Ascending aorta (tissue), 2 donors: Measurements from ENCODE around the gene TBX10. TPM values are rescaled to one million over a fixed set of nuclear protein-coding genes. Genes with fewer than 3 reads are reported as not detected.
"Not testable (repeated sequence)": the region's sequence is repeated elsewhere in the genome, so short reads cannot be mapped to it uniquely, and the experiment has no call there.

Experiments used
- DNase-seq, 2 donors: peaks; one replicate each; pipeline ENCODE4 v3.0.0-alpha.2; 2019; ENCODE audit warnings: low spot score in 2 of 2
- H3K27ac ChIP-seq, 2 donors: fragments of 200-600 bp; sonication (generic); one replicate each; pipeline ENCODE4 v1.5.1; 2016 to 2017; ENCODE audit warnings: mild to moderate bottlenecking in 1 of 2
- H3K27me3 ChIP-seq: fragments of 200-600 bp; sonication (generic); one replicate; pipeline ENCODE4 v1.5.1; 2017
- H3K36me3 ChIP-seq, 2 donors: fragments of 200-600 bp; sonication (generic); one replicate each; pipeline ENCODE4 v1.5.1; 2016
- H3K4me1 ChIP-seq, 2 donors: fragments of 200-600 bp; sonication (generic); one replicate each; pipeline ENCODE4 v1.5.1; 2016 to 2017; ENCODE audit warnings: mild to moderate bottlenecking in 1 of 2
- H3K4me3 ChIP-seq, 2 donors: fragments of 200-600 bp; sonication (generic); one replicate each; pipeline ENCODE4 v1.5.1; 2016 to 2017; ENCODE audit warnings: mild to moderate bottlenecking in 1 of 2
- H3K9me3 ChIP-seq, 2 donors: fragments of 200-600 bp; sonication (generic); one replicate each; pipeline ENCODE4 v1.5.1; 2016
- CTCF ChIP-seq, 3 experiments: fragments of 200-600 bp in 2 of 3; fragments of 450-650 bp in 1 of 3; sonication (generic) in 2 of 3; IDR thresholded peaks; one replicate each; pipeline ENCODE4 v1.5.1; 2016 to 2019; ENCODE audit warnings: antibody characterized with exemption in 3 of 3, mild to moderate bottlenecking in 1 of 3, moderate library complexity in 1 of 3
- intact Hi-C: fragments of 100-400 bp; cut with DNase I; formaldehyde crosslinking; loops from one replicate; pipeline ENCODE4 v1.15.1; 2023
- total RNA-seq: library from RNA; depleted of rRNA; stranded (reverse); fragments of >200 nt; gene quantifications from one replicate; pipeline ENCODE4 v1.1.0, GENCODE V29; 2016

The TBX10 gene
- total RNA-seq, 1 donor from 2014 or later, result not detected

GRCh38 chr11:67606093-67606491, 33.5 kb downstream of the TBX10 start:
- Histone ChIP-seq H3K36me3 (peaks cover 16 to 25% of the 10 kb centered on the region in 2 donors), H3K27me3 (no peaks in the 10 kb centered on the region), H3K4me3 (peak overlapping the region; percentile 96 to 99), H3K4me1 (peaks cover 7 to 22% of the 10 kb centered on the region in 2 donors), H3K27ac (peak overlapping the region; percentile 66 to 68), H3K9me3 (no peaks in the 10 kb centered on the region)
- DNase-seq, result no peak
- intact Hi-C loops, result loop anchor here (1.0 kb wide), 3 partner anchors 22 to 34 kb away; no protein-coding TSS in a partner anchor
- no peak for TF ChIP-seq CTCF (IDR thresholded peaks at IDR 0.05)

- Histone ChIP-seq H3K27ac (peak overlapping the region in 1 of 2 donors; percentile 68), H3K27me3 (no peaks in the 10 kb centered on the region), H3K36me3 (peaks cover 9 to 18% of the 10 kb centered on the region in 2 donors), H3K4me3 (no peak overlapping the region), H3K4me1 (peaks cover 7 to 22% of the 10 kb centered on the region in 2 donors), H3K9me3 (no peaks in the 10 kb centered on the region)
- intact Hi-C loops, result loop anchor here (1.0 kb wide), 3 partner anchors 21 to 33 kb away; no protein-coding TSS in a partner anchor
- TF ChIP-seq CTCF (IDR thresholded peaks at IDR 0.05), result no peak
- no peak for DNase-seq
Observed at GRCh38 chr11:67605231-67606011, 34.1 kb downstream of the TBX10 start.

- Histone ChIP-seq H3K27ac (no peak overlapping the region), H3K9me3 (no peaks in the 10 kb centered on the region), H3K4me3 (no peak overlapping the region), H3K36me3 (peaks cover 5 to 14% of the 10 kb centered on the region in 2 donors), H3K27me3 (no peaks in the 10 kb centered on the region), H3K4me1 (peaks cover 7 to 22% of the 10 kb centered on the region in 2 donors)
- intact Hi-C loops, result no loop called here
- no peak for TF ChIP-seq CTCF (IDR thresholded peaks at IDR 0.05)
- DNase-seq, result no peak
Observed at GRCh38 chr11:67604815-67605214, 34.7 kb downstream of the TBX10 start.

- H3K4me3 ChIP-seq, result not testable (repeated sequence)
Observed at GRCh38 chr11:67604119-67604518, 35.4 kb downstream of the TBX10 start.

GRCh38 chr11:67601098-67601497, 38.5 kb downstream of the TBX10 start:
- H3K36me3 ChIP-seq, result no peaks in the 10 kb centered on the region
- TF ChIP-seq CTCF (IDR thresholded peaks at IDR 0.05), result no peak
- H3K4me1 ChIP-seq, result peaks cover 0 to 5% of the 10 kb centered on the region in 2 donors
- no peaks in the 10 kb centered on the region for H3K27me3 ChIP-seq
- no peak overlapping the region for H3K4me3 ChIP-seq
- DNase-seq, result no peak
- no peaks in the 10 kb centered on the region for H3K9me3 ChIP-seq
- intact Hi-C loops, result no loop called here
- no peak overlapping the region for H3K27ac ChIP-seq

More at GRCh38 chr11:67604119-67604518, 35.4 kb downstream of the TBX10 start:
- H3K27me3 ChIP-seq, DNase-seq, H3K27ac ChIP-seq, H3K36me3 ChIP-seq, H3K9me3 ChIP-seq, intact Hi-C loops: not testable (repeated sequence)
- peaks cover 7 to 22% of the 10 kb centered on the region in 2 donors for H3K4me1 ChIP-seq

- Histone ChIP-seq H3K27me3 (no peaks in the 10 kb centered on the region), H3K4me1 (no peaks in the 10 kb centered on the region), H3K9me3 (no peaks in the 10 kb centered on the region), H3K4me3 (no peak overlapping the region), H3K27ac (no peak overlapping the region), H3K36me3 (no peaks in the 10 kb centered on the region)
- no peak for DNase-seq
- intact Hi-C loops, result no loop called here
- TF ChIP-seq CTCF (IDR thresholded peaks at IDR 0.05), result no peak
Observed at GRCh38 chr11:67600324-67601029, 39.1 kb downstream of the TBX10 start.
